ENCODE data around the gene SLCO3A1.

- TF ChIP-seq CTCF (IDR thresholded peaks at IDR 0.05; ENCODE audit: insufficient read depth, low read length) (no peak), POLR2AphosphoS5 (IDR thresholded peaks at IDR 0.05; ENCODE audit: low read depth) (no peak), GABPA (IDR thresholded peaks at IDR 0.05; ENCODE audit: low read depth) (no peak)
These were observed 58.8 kb downstream of the SLCO3A1 start for GRCh38 chr15:91912336-91912735.

All from HL-60 (cell line).